Gastroesophageal sphincter (tissue), 4 donors: ENCODE results near the gene HERC2. TPM values are rescaled to one million over a fixed set of nuclear protein-coding genes. Genes with fewer than 3 reads are reported as not detected.
"Not testable (repeated sequence)": the region's sequence is repeated elsewhere in the genome, so short reads cannot be mapped to it uniquely, and the experiment has no call there.

Source experiments
- ATAC-seq: fragments of 150-250 bp; one replicate; pipeline ENCODE4 v1.9.1; 2016; ENCODE audit warnings: mild to moderate bottlenecking, moderate library complexity
- H3K27ac ChIP-seq, 4 donors: fragments of 200-600 bp; sonication (generic) in 3 of 4; 1 replicate in 3 of 4; 2 replicates in 1 of 4; pipeline ENCODE4 v1.5.1; 2016 to 2019
- H3K27me3 ChIP-seq: fragments of 200-600 bp; sonication (generic); one replicate; pipeline ENCODE4 v1.5.1; 2019
- H3K36me3 ChIP-seq, 2 donors: fragments of 200-600 bp; sonication (generic); one replicate each; pipeline ENCODE4 v1.5.1; 2019; ENCODE audit warnings: control low read depth in 1 of 2
- H3K4me1 ChIP-seq, 3 donors: fragments of 200-600 bp; sonication (generic); 1 replicate in 2 of 3; 2 replicates in 1 of 3; pipeline ENCODE4 v1.5.1; 2016 to 2019; ENCODE audit warnings: control low read depth in 2 of 3
- H3K4me3 ChIP-seq, 2 donors: fragments of 200-600 bp; sonication (generic); one replicate each; pipeline ENCODE4 v1.5.1; 2019; ENCODE audit warnings: mild to moderate bottlenecking in 1 of 2, moderate library complexity in 1 of 2
- H3K9me3 ChIP-seq, 3 donors: fragments of 200-600 bp; sonication (generic); one replicate each; pipeline ENCODE4 v1.5.1; 2017 to 2019; ENCODE audit warnings: control low read depth in 2 of 3
- CTCF ChIP-seq, 4 experiments: fragments of 200-600 bp in 2 of 4; fragments of 450-650 bp in 2 of 4; sonication (generic) in 1 of 4; IDR thresholded peaks; one replicate each; pipeline ENCODE4 v1.5.1; 2017 to 2019; ENCODE audit warnings: antibody characterized with exemption in 4 of 4, mild to moderate bottlenecking in 2 of 4, moderate library complexity in 2 of 4
- EP300 ChIP-seq: sonication (generic); formaldehyde crosslinking; IDR thresholded peaks from one replicate; pipeline ENCODE4 v1.6.1; 2017; ENCODE audit warnings: antibody characterized with exemption, mild to moderate bottlenecking
- POLR2A ChIP-seq, 2 donors: fragments of 450-650 bp; IDR thresholded peaks; one replicate each; pipeline ENCODE4 v1.6.1; 2017; ENCODE audit warnings: antibody characterized with exemption in 2 of 2, mild to moderate bottlenecking in 2 of 2, moderate library complexity in 1 of 2
- POLR2AphosphoS5 ChIP-seq: sonication (generic); formaldehyde crosslinking; IDR thresholded peaks from one replicate; pipeline ENCODE4 v1.6.1; 2017; ENCODE audit warnings: antibody characterized with exemption
- WGBS, 2 donors: methylation state at CpG; one replicate each; pipeline ENCODE4 v1.1.5; 2018; ENCODE audit warnings: low coverage in 1 of 2; 5-methylcytosine and 5-hydroxymethylcytosine counted together
- total RNA-seq, 4 donors: library from RNA; depleted of rRNA; stranded (reverse); fragments of >200 nt; gene quantifications; one replicate each; pipeline ENCODE4 v1.1.0, GENCODE V29; 2016

Gene HERC2
- total RNA-seq, 4 donors from 2014 or later = 38.6 to 94.6 (median 56.1) TPM

- WGBS, 2 donors = no CpG with 5 or more reads among the region's 4 CpGs
- not testable (repeated sequence) for H3K27me3 ChIP-seq, ATAC-seq, H3K4me3 ChIP-seq, H3K4me1 ChIP-seq, H3K9me3 ChIP-seq, H3K27ac ChIP-seq
- peaks cover 0 to 22% of the 10 kb centered on the region in 2 donors for H3K36me3 ChIP-seq
These were observed 25.2 kb downstream of the HERC2 start for GRCh38 chr15:28296814-28297213.

GRCh38 chr15:28295009-28295563, 26.9 kb downstream of the HERC2 start:
- H3K9me3 ChIP-seq, H3K4me1 ChIP-seq, H3K27ac ChIP-seq, ATAC-seq, H3K4me3 ChIP-seq, H3K27me3 ChIP-seq: not testable (repeated sequence)
- WGBS, 2 donors = no CpG with 5 or more reads among the region's 3 CpGs
- peaks cover 0 to 39% of the 10 kb centered on the region in 2 donors for H3K36me3 ChIP-seq

GRCh38 chr15:28294560-28294959, 27.4 kb downstream of the HERC2 start:
- WGBS, 2 donors = no CpG with 5 or more reads among the region's 10 CpGs
- H3K36me3 ChIP-seq = peaks cover 0 to 44% of the 10 kb centered on the region in 2 donors

GRCh38 chr15:28289694-28290463, 32.1 kb downstream of the HERC2 start:
- Histone ChIP-seq H3K4me3 (no peak overlapping the region), H3K27me3 (no peaks in the 10 kb centered on the region), H3K4me1 (peaks cover 0 to 18% (median 0%) of the 10 kb centered on the region in 3 donors), H3K36me3 (peaks cover 0 to 49% of the 10 kb centered on the region in 2 donors), H3K27ac (no peak overlapping the region), H3K9me3 (peaks cover 0 to 8% (median 0%) of the 10 kb centered on the region in 3 donors)
- no peak for TF ChIP-seq CTCF (IDR thresholded peaks at IDR 0.05)
- TF ChIP-seq POLR2A (IDR thresholded peaks at IDR 0.05) = no peak
- no peak for TF ChIP-seq POLR2AphosphoS5
- TF ChIP-seq EP300 = no peak
- no peak for ATAC-seq
- 92 to 95% methylated on average over 8 to 10 of the region's 10 CpGs for WGBS, 2 donors

More at GRCh38 chr15:28294560-28294959, 27.4 kb downstream of the HERC2 start:
- H3K27me3 ChIP-seq, H3K4me3 ChIP-seq, H3K27ac ChIP-seq, H3K4me1 ChIP-seq, H3K9me3 ChIP-seq, ATAC-seq: not testable (repeated sequence)

GRCh38 chr15:28288830-28289693, 32.9 kb downstream of the HERC2 start:
- ATAC-seq, H3K9me3 ChIP-seq, H3K27me3 ChIP-seq, H3K27ac ChIP-seq, H3K4me3 ChIP-seq: not testable (repeated sequence)
- WGBS, 2 donors = 44 to 80% methylated on average over 5 to 6 of the region's 7 CpGs
- H3K36me3 ChIP-seq = peaks cover 0 to 49% of the 10 kb centered on the region in 2 donors
- H3K4me1 ChIP-seq = peaks cover 0 to 25% (median 0%) of the 10 kb centered on the region in 3 donors

- not testable (repeated sequence) for ATAC-seq
These were observed 35.3 kb downstream of the HERC2 start for GRCh38 chr15:28286659-28287058.

GRCh38 chr15:28286031-28286430, 35.9 kb downstream of the HERC2 start:
- WGBS, 2 donors = 76 to 80% methylated on average over 3 of the region's 3 CpGs
- H3K27ac ChIP-seq = peak overlapping the region in 1 of 4 donors; percentile 41
- TF ChIP-seq POLR2A (IDR thresholded peaks at IDR 0.05) (no peak), EP300 (no peak), POLR2AphosphoS5 (no peak), CTCF (IDR thresholded peaks at IDR 0.05) (no peak)
- peaks cover 0 to 8% (median 0%) of the 10 kb centered on the region in 3 donors for H3K9me3 ChIP-seq
- H3K4me1 ChIP-seq = peaks cover 0 to 31% (median 0%) of the 10 kb centered on the region in 3 donors
- ATAC-seq = no peak
- H3K36me3 ChIP-seq = peaks cover 0 to 30% of the 10 kb centered on the region in 2 donors
- no peak overlapping the region for H3K4me3 ChIP-seq
- no peaks in the 10 kb centered on the region for H3K27me3 ChIP-seq

More at GRCh38 chr15:28286659-28287058, 35.3 kb downstream of the HERC2 start:
- 53 to 60% methylated on average over 7 to 8 of the region's 8 CpGs for WGBS, 2 donors
- H3K4me1 ChIP-seq = peaks cover 0 to 28% (median 0%) of the 10 kb centered on the region in 3 donors
- not testable (repeated sequence) for H3K27me3 ChIP-seq, H3K4me3 ChIP-seq, H3K9me3 ChIP-seq
- H3K36me3 ChIP-seq = peaks cover 0 to 37% of the 10 kb centered on the region in 2 donors
- H3K27ac ChIP-seq = peak overlapping the region in 1 of 4 donors; percentile 41
